T-cell (primary cell): Measurements from ENCODE around the gene TSPAN18. TPM values are rescaled to one million over a fixed set of nuclear protein-coding genes. Genes with fewer than 3 reads are reported as not detected.

Experiments
- ATAC-seq, 4 experiments: fragments of 200-7000 bp in 3 of 4; fragments of 150-1000 bp in 1 of 4; cut with Tn5 transposase; replicated peaks in 1 of 4; 1 replicate in 3 of 4; 2 replicates in 1 of 4; pipeline ENCODE4 v1.10.0; 2021; ENCODE audit warnings: moderate library complexity in 3 of 4, mild to moderate bottlenecking in 2 of 4, moderate number of reproducible peaks in 1 of 4
- CTCF ChIA-PET, 2 donors: fragments of 300-600 bp; sonication (Branson Sonifier 250); formaldehyde crosslinking; loops; one replicate each; lab custom pipeline; 2022; ENCODE audit warnings: antibody characterized with exemption in 2 of 2; lab: Charles Lee
- POLR2A ChIA-PET, 2 donors: fragments of 300-600 bp; sonication (Branson Sonifier 250); formaldehyde crosslinking; loops; one replicate each; lab custom pipeline; 2022; ENCODE audit warnings: antibody characterized with exemption in 2 of 2; lab: Charles Lee
- DNase-seq, 35 experiments: peaks; one replicate each; pipeline versions ENCODE4 v3.0.0 to v3.0.0-alpha.2; 2013 to 2023
- H3K27ac ChIP-seq: one replicate; pipeline ENCODE4 v1.5.1; 2013; ENCODE audit warnings: low read length
- H3K27me3 ChIP-seq, 2 experiments: replicated peaks in 1 of 2; 1 replicate in 1 of 2; 2 replicates in 1 of 2; pipeline versions ENCODE4 v1.6.1 to v1.7.0; 2013; ENCODE audit warnings: low read length in 1 of 2, mixed read lengths in 1 of 2; ENCODE audit not compliant: control insufficient read depth in 2 of 2, insufficient read depth in 2 of 2; ENCODE audit errors: extremely low read depth in 1 of 2
- H3K36me3 ChIP-seq, 2 donors: 1 replicate in 1 of 2; 2 replicates in 1 of 2; pipeline versions ENCODE4 v1.6.1 to v1.7.0; 2013; ENCODE audit warnings: low read length in 1 of 2; ENCODE audit not compliant: control insufficient read depth in 2 of 2, insufficient read depth in 1 of 2; ENCODE audit errors: extremely low read depth in 1 of 2
- H3K4me1 ChIP-seq, 2 experiments: 1 replicate in 1 of 2; 2 replicates in 1 of 2; pipeline versions ENCODE4 v1.6.1 to v1.7.0; 2013; ENCODE audit warnings: low read length in 2 of 2, mixed read lengths in 1 of 2; ENCODE audit not compliant: insufficient read depth in 2 of 2, control insufficient read depth in 1 of 2; ENCODE audit errors: extremely low read depth in 1 of 2
- H3K4me3 ChIP-seq, 2 donors: 1 replicate in 1 of 2; 2 replicates in 1 of 2; pipeline versions ENCODE4 v1.5.1 to v1.7.0; 2013; ENCODE audit warnings: mild to moderate bottlenecking in 2 of 2, low read length in 1 of 2, moderate library complexity in 1 of 2; ENCODE audit not compliant: control insufficient read depth in 1 of 2; ENCODE audit errors: extremely low read depth in 1 of 2
- H3K9me3 ChIP-seq: 2 replicates; pipeline ENCODE4 v1.7.0; 2013
- H3K27ac Mint-ChIP-seq, 2 donors: one replicate each; pipeline ENCODE4 v1.8.0; 2020 to 2021; ENCODE audit warnings: mild to moderate bottlenecking in 2 of 2, mixed read lengths in 2 of 2
- H3K27me3 Mint-ChIP-seq, 2 donors: one replicate each; pipeline ENCODE4 v1.8.0; 2021 to 2022; ENCODE audit warnings: mixed read lengths in 2 of 2
- H3K36me3 Mint-ChIP-seq: one replicate; pipeline ENCODE4 v1.8.0; 2021; ENCODE audit warnings: mixed read lengths
- H3K4me1 Mint-ChIP-seq, 3 donors: one replicate each; pipeline ENCODE4 v1.8.0; 2020 to 2022; ENCODE audit warnings: mixed read lengths in 3 of 3, mild to moderate bottlenecking in 1 of 3
- H3K4me3 Mint-ChIP-seq, 3 donors: one replicate each; pipeline ENCODE4 v1.8.0; 2020 to 2022; ENCODE audit warnings: mild to moderate bottlenecking in 3 of 3, mixed read lengths in 3 of 3, moderate library complexity in 3 of 3
- H3K9me3 Mint-ChIP-seq, 3 donors: one replicate each; pipeline ENCODE4 v1.8.0; 2020 to 2022; ENCODE audit warnings: mixed read lengths in 3 of 3
- WGBS: methylation state at CpG from one replicate; pipeline ENCODE4 v1.1.5; 2013; ENCODE audit warnings: missing lambda C conversion rate; ENCODE audit not compliant: insufficient coverage; 5-methylcytosine and 5-hydroxymethylcytosine counted together
- total RNA-seq, 35 experiments: library from RNA in 6 of 35; stranded (reverse) in 6 of 35; fragments of 120-200 nt in 1 of 35; gene quantifications; one replicate each; pipeline versions ENCODE4 v1.2.1 to v1.2.4 and lab custom pipeline; 2013 to 2026

TSPAN18 gene
- total RNA-seq, 5 donors from 2014 or later (not counting 1 experiment from before 2014, with no cell fraction given), result 18.4 to 59.1 (median 25.7) TPM

GRCh38 chr11:44861849-44862557 lies 135.2 kb downstream of the TSPAN18 start:
- ChIA-PET POLR2A (no interaction called here), CTCF (interaction anchor here in 1 of 2 donors (0.5 to 0.6 kb wide), 3 partner anchors 8 to 249 kb away, joined by 3 to 4 read pairs (median 3); no protein-coding TSS in a partner anchor)
- H3K9me3 ChIP-seq, result no peaks in the 10 kb centered on the region
- no peaks in the 10 kb centered on the region for H3K9me3 Mint-ChIP-seq
- no peak overlapping the region for H3K27ac ChIP-seq
- peaks cover 33% of the 10 kb centered on the region for H3K36me3 Mint-ChIP-seq
- H3K27me3 Mint-ChIP-seq, result no peaks in the 10 kb centered on the region
- peak overlapping the region; percentile 0 to 39 (median 37) for H3K4me3 Mint-ChIP-seq
- H3K27me3 ChIP-seq, result peaks cover 0 to 8% of the 10 kb centered on the region in 2 experiments
- peaks cover 33 to 55% (median 39%) of the 10 kb centered on the region in 3 donors for H3K4me1 Mint-ChIP-seq
- ATAC-seq (peak; percentile 93 to 99 (median 98)), DNase-seq (peak; percentile 7 to 83 (median 56))
- WGBS, result 4% methylated on average over 9 of the region's 19 CpGs
- H3K36me3 ChIP-seq, result peaks cover 2 to 3% of the 10 kb centered on the region in 2 donors
- H3K4me1 ChIP-seq, result peaks cover 0 to 33% of the 10 kb centered on the region in 2 experiments
- H3K4me3 ChIP-seq, result no peak overlapping the region
- H3K27ac Mint-ChIP-seq, result peak overlapping the region in 1 of 2 donors; percentile 31

DNA sequence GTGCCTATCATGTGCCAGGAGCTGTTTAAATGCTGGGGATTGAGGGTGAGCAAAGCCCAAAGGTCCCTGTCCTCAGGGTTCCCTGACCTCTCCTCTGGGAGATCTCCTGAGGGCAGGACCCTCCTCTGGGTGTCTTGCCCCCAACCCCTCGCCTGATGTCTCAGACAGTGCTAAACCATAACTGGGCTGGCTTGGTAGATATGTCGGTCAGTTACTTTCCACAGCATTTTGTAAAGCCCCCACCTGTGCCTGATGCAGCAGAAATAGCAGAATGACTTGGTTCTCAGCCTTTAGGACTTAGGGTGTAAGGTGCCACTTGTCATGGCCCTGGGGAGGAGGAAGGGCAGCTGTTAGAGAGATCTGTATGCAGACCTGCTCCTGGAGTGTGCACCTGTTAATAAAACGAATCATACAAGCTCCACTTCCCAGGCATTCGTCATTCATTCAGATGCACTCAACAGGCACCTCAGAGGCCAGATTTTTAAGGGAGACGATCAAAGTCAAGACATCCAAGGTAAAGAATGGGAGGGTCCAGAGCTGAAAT lies 135.9 kb downstream of the TSPAN18 start:
- Mint-ChIP-seq H3K27ac (peak overlapping the region in 1 of 2 donors; percentile 13), H3K27me3 (no peaks in the 10 kb centered on the region), H3K9me3 (no peaks in the 10 kb centered on the region), H3K4me3 (peak overlapping the region in 2 of 3 donors; percentile 0 to 39), H3K36me3 (peaks cover 35% of the 10 kb centered on the region), H3K4me1 (peaks cover 33 to 53% (median 39%) of the 10 kb centered on the region in 3 donors)
- peaks cover 0 to 6% of the 10 kb centered on the region in 2 experiments for H3K27me3 ChIP-seq
- peaks cover 0 to 33% of the 10 kb centered on the region in 2 experiments for H3K4me1 ChIP-seq
- H3K27ac ChIP-seq, result no peak overlapping the region
- no peak overlapping the region for H3K4me3 ChIP-seq
- ChIA-PET CTCF (interaction anchor here (0.5 to 0.6 kb wide), 4 partner anchors 8 to 248 kb away, joined by 3 to 8 read pairs (median 4); no protein-coding TSS in a partner anchor), POLR2A (no interaction called here)
- no peaks in the 10 kb centered on the region for H3K9me3 ChIP-seq
- peaks cover 3% of the 10 kb centered on the region in 2 donors for H3K36me3 ChIP-seq
- DNase-seq, result peak in 1 of 35 experiments; percentile 4
- no peak for ATAC-seq
- WGBS, result 100% methylated on average over 2 of the region's 5 CpGs

GRCh38 chr11:44863231-44863630 lies 136.5 kb downstream of the TSPAN18 start:
- peaks cover 32% of the 10 kb centered on the region for H3K36me3 Mint-ChIP-seq
- H3K27me3 Mint-ChIP-seq, result no peaks in the 10 kb centered on the region
- POLR2A ChIA-PET, result no interaction called here
- CTCF ChIA-PET, result interaction anchor here in 1 of 2 donors (0.6 kb wide), 1 partner anchor 246 kb away, joined by 8 read pairs; no protein-coding TSS in a partner anchor
- H3K4me3 ChIP-seq, result no peak overlapping the region
- H3K27me3 ChIP-seq, result peaks cover 0 to 5% of the 10 kb centered on the region in 2 experiments
- H3K36me3 ChIP-seq, result peaks cover 3% of the 10 kb centered on the region in 2 donors
- peaks cover 0 to 33% of the 10 kb centered on the region in 2 experiments for H3K4me1 ChIP-seq
- H3K4me1 Mint-ChIP-seq, result peaks cover 33 to 50% (median 39%) of the 10 kb centered on the region in 3 donors
- ATAC-seq, result no peak
- WGBS, result 90% methylated on average over 4 of the region's 6 CpGs
- no peak overlapping the region for H3K4me3 Mint-ChIP-seq
- no peak for DNase-seq
- no peak overlapping the region for H3K27ac ChIP-seq
- no peak overlapping the region for H3K27ac Mint-ChIP-seq
- H3K9me3 ChIP-seq, result no peaks in the 10 kb centered on the region
- H3K9me3 Mint-ChIP-seq, result no peaks in the 10 kb centered on the region

- H3K36me3 Mint-ChIP-seq, result peaks cover 25% of the 10 kb centered on the region
- Histone ChIP-seq H3K36me3 (peaks cover 0 to 3% of the 10 kb centered on the region in 2 donors), H3K27ac (no peak overlapping the region), H3K4me3 (no peak overlapping the region), H3K27me3 (peaks cover 0 to 5% of the 10 kb centered on the region in 2 experiments), H3K4me1 (peaks cover 0 to 23% of the 10 kb centered on the region in 2 experiments), H3K9me3 (no peaks in the 10 kb centered on the region)
- H3K4me1 Mint-ChIP-seq, result peaks cover 22 to 34% (median 28%) of the 10 kb centered on the region in 3 donors
- POLR2A ChIA-PET, result no interaction called here
- H3K4me3 Mint-ChIP-seq, result no peak overlapping the region
- H3K27me3 Mint-ChIP-seq, result no peaks in the 10 kb centered on the region
- CTCF ChIA-PET, result interaction anchor here in 1 of 2 donors (0.6 kb wide), 1 partner anchor 165 kb away, joined by 3 read pairs; no protein-coding TSS in a partner anchor
- DNase-seq (no peak), ATAC-seq (no peak)
- H3K27ac Mint-ChIP-seq, result no peak overlapping the region
- H3K9me3 Mint-ChIP-seq, result peaks cover 0 to 4% (median 0%) of the 10 kb centered on the region in 3 donors
- WGBS, result 100% methylated on average over 5 of the region's 7 CpGs
Measured at GRCh38 chr11:44865866-44866272, 139.1 kb downstream of the TSPAN18 start.

- no peak overlapping the region for H3K4me3 ChIP-seq
- H3K9me3 ChIP-seq, result no peaks in the 10 kb centered on the region
- Mint-ChIP-seq H3K4me3 (no peak overlapping the region), H3K27me3 (no peaks in the 10 kb centered on the region), H3K4me1 (peaks cover 18 to 30% (median 25%) of the 10 kb centered on the region in 3 donors), H3K9me3 (peaks cover 0 to 8% (median 0%) of the 10 kb centered on the region in 3 donors), H3K36me3 (peaks cover 27% of the 10 kb centered on the region), H3K27ac (no peak overlapping the region)
- no peak for ATAC-seq
- peaks cover 0 to 19% of the 10 kb centered on the region in 2 experiments for H3K4me1 ChIP-seq
- H3K36me3 ChIP-seq, result peaks cover 0 to 3% of the 10 kb centered on the region in 2 donors
- no peak for DNase-seq
- 93% methylated on average over 5 of the region's 6 CpGs for WGBS
- POLR2A ChIA-PET, result no interaction called here
- H3K27ac ChIP-seq, result no peak overlapping the region
- CTCF ChIA-PET, result interaction anchor here in 1 of 2 donors (0.6 kb wide), 1 partner anchor 165 kb away, joined by 3 read pairs; no protein-coding TSS in a partner anchor
- H3K27me3 ChIP-seq, result peaks cover 0 to 5% of the 10 kb centered on the region in 2 experiments
Measured at GRCh38 chr11:44866286-44866685, 139.5 kb downstream of the TSPAN18 start.

DNA sequence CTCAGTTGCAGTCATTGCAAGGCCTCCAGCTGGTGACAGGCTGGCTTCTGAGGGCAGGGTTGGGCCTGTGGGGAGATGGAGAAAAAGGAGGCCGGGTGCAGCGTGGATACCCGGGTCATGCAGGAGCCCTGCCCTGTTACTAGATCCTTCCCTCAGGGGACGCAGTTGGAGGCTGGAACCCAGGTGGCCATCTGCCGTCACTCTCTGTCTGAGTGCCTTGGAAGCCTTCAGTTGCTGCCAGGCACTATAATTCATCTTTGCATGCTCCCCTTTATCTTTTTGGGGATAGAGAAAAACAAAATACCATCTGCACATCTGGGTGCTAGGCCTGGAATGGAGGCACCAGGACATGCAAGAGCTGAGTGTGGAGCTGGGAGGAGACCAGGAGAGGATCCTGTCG lies 141.3 kb downstream of the TSPAN18 start:
- POLR2A ChIA-PET, result no interaction called here
- no peak overlapping the region for H3K27ac Mint-ChIP-seq
- H3K36me3 Mint-ChIP-seq, result peaks cover 27% of the 10 kb centered on the region
- H3K27me3 Mint-ChIP-seq, result no peaks in the 10 kb centered on the region
- peaks cover under 1 to 12% (median 8%) of the 10 kb centered on the region in 3 donors for H3K4me1 Mint-ChIP-seq
- H3K9me3 Mint-ChIP-seq, result peaks cover 0 to 8% (median 0%) of the 10 kb centered on the region in 3 donors
- no peak overlapping the region for H3K4me3 Mint-ChIP-seq
- Histone ChIP-seq H3K9me3 (no peaks in the 10 kb centered on the region), H3K27ac (no peak overlapping the region), H3K36me3 (peaks cover 0 to 3% of the 10 kb centered on the region in 2 donors), H3K4me1 (peaks cover 0 to 3% of the 10 kb centered on the region in 2 experiments), H3K4me3 (no peak overlapping the region), H3K27me3 (peaks cover 0 to 5% of the 10 kb centered on the region in 2 experiments)
- ATAC-seq, result no peak
- CTCF ChIA-PET, result no interaction called here
- 100% methylated on average over 5 of the region's 6 CpGs for WGBS
- DNase-seq, result no peak
